Measurements from ENCODE around the gene RFX5.

GRCh38 chr1:151325646-151326429 lies 21.2 kb downstream of the RFX5 start:
- no peak for TF ChIP-seq YY1 (IDR thresholded peaks at IDR 0.05; ENCODE audit: insufficient read depth, insufficient read length)
- no peak for TF ChIP-seq ZNF274 (IDR thresholded peaks at IDR 0.05; ENCODE audit: low read depth, low read length)
